Hair follicle dermal papilla cell (primary cell): ENCODE results near the gene KCTD6. TPM values are rescaled to one million over a fixed set of nuclear protein-coding genes. Genes with fewer than 3 reads are reported as not detected.

Experiments
- total RNA-seq: library from RNA; depleted of rRNA; stranded (reverse); fragments of >200 nt; gene quantifications from 2 replicates; pipeline ENCODE4 v1.2.3, GENCODE V29; 2012

Gene KCTD6
- 7.0 and 8.6 TPM in 2 replicates for total RNA-seq

DNA sequence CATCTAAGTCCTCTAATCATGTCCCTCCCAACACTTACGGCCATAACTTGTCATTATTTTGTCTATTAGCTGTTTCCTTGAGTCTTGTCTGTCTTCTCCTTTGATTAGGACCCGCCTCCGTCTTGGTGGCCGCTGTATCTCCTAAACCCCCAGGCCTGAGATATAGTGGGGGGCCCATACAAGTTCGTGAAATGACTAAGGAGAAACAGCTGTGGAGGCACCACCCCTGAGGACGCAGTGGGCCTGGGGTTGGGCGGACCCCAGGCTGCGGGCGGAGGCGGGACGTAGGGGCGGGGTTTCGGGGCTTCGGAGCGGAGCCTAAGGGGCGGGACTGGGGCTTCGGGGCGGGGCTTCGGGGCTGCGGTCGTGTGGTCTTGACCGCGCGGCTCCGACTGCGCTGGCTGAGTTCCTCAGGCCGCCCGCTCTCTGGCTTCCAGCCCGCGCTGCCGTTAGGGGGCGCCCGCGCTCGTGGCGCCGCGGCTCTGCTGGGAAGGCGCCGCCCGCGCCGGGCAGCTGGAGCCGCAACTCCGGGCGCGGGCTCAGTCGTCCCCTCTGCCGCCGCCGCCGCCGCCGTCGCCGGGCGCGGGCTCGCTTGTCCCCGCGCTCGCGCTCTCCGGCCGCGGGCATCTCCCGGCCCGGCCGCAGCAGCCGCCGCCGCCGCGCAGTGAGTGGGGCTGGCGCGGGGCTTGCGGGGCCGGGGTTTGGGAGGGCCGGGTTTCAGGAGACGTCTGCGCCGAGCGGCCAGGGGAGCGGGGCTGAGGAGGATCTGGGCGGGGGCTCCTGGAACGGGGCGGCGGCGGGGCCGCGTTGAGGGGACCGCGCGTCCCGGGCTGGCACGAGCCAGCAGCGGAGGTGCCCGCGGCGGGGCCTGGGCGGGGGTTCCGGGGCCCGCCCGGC is at the start of gene KCTD6:
TSS of gene KCTD6 (plus strand) at position 591 of the 897 bp plus-strand sequence. CDS start 6,660 bp downstream, outside the sequence.

DNA sequence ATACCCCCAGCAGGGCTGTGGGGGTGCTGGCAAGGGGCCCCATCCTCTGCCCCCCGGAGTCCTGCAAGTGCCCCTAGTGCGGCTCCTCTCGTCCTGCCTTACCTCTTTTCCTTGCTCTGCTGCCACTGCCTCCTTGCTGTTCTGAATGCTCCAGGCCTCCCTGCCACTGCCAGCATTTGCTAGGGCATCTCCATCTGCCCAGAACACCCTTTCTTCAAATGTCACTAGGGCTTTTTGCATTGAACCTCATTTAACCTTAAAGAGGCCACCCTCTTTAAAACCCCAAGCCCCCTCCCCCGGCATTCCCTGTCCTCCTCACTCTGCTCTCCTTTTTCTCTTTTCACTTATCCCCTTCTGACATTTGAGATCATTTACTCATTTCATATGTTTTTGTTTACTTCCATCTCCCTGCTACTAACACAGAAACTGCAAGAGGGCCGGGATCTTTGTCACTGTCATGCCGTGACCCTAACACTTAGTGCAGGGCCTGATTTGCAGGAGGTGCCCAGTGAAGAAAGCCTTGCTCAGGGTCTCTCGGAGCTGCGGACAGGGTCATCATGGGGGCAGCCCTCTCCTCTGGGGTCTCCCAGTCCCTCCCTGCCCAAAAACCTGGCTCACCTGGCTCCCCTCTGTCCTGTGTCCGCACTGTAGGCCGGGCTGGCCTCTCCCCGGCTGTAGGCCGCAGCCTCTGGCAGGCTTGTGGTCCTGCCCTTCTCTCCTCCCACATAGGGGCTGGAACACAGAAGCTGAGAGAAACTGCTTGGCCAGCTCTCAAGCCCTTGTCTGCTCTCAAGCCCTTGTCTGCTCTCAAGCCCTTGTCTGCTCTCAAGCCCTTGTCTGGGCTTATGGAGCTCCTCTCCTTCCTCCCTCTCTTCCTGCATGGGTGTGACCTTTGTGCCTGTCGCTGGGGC is 44.9 kb downstream of the KCTD6 start, which contains the start of gene ACOX2:
TSS of gene ACOX2 (minus strand) at position 690 of the 911 bp plus-strand sequence. CDS start 2,084 bp downstream, outside the sequence.

Other genes with a start within 250 kb of the KCTD6 start
- gene RPP14, start 185.9 kb upstream of the KCTD6 start, total RNA-seq, result 17.0 and 17.4 TPM in 2 replicates
- gene HTD2, start 185.6 kb upstream of the KCTD6 start, total RNA-seq, result 9.7 and 10.0 TPM in 2 replicates
- gene PXK, start 159.2 kb upstream of the KCTD6 start, total RNA-seq, result 129 and 166 TPM in 2 replicates
- 65.8 and 74.2 TPM in 2 replicates for gene PDHB, start 58.3 kb upstream of the KCTD6 start, total RNA-seq
- 24.7 and 28.1 TPM in 2 replicates for gene ACOX2, start 45.1 kb downstream of the KCTD6 start, total RNA-seq
- gene FAM107A, start 85.3 kb downstream of the KCTD6 start, total RNA-seq, result 0.32 and 0.85 TPM in 2 replicates
- gene FAM3D, start 174.7 kb downstream of the KCTD6 start, total RNA-seq, result not detected in 2 replicates